ENCODE measurements around the gene TRAPPC5. TPM values are rescaled to one million over a fixed set of nuclear protein-coding genes. Genes with fewer than 3 reads are reported as not detected.

The TRAPPC5 gene
- total RNA-seq, 1 donor from 2014 or later = 110 TPM

DNA sequence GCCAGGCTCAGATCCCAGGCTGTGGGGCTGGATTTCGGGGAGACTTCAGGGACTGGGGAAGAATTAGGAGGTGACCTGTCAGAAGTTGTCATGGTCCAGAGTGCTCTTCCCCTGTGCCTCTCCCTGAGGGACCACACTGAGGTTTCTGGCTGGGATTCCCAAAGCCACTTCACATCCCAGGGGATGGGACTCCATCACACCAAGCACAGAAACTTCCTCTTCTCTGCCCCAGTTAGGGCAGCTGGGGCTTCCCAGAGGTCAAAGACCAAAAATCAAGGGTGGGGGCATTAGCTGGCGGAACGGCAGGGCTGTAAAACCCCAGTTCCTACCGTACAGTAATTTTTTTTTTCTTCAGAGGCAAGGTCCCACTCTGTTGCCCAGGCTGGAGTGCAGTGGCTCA lies 13.9 kb downstream of the TRAPPC5 start:
- no peaks in the 10 kb centered on the region for H3K9me3 Mint-ChIP-seq (ENCODE audit: unreplicated experiment)
- no peaks in the 10 kb centered on the region for H3K27me3 ChIP-seq (ENCODE audit: insufficient read depth, low read length)
- no peak overlapping the region for H2AFZ ChIP-seq (ENCODE audit: low read depth, low read length)
- no peak overlapping the region for H3K4me2 ChIP-seq (ENCODE audit: low read length)
- H3K9ac ChIP-seq (ENCODE audit: low read length) = no peak overlapping the region
- no peak for FAIRE-seq
- TF ChIP-seq EZH2 (IDR thresholded peaks at IDR 0.05; ENCODE audit: insufficient read depth, low read length) = no peak
- TF ChIP-seq, protein P1, sequence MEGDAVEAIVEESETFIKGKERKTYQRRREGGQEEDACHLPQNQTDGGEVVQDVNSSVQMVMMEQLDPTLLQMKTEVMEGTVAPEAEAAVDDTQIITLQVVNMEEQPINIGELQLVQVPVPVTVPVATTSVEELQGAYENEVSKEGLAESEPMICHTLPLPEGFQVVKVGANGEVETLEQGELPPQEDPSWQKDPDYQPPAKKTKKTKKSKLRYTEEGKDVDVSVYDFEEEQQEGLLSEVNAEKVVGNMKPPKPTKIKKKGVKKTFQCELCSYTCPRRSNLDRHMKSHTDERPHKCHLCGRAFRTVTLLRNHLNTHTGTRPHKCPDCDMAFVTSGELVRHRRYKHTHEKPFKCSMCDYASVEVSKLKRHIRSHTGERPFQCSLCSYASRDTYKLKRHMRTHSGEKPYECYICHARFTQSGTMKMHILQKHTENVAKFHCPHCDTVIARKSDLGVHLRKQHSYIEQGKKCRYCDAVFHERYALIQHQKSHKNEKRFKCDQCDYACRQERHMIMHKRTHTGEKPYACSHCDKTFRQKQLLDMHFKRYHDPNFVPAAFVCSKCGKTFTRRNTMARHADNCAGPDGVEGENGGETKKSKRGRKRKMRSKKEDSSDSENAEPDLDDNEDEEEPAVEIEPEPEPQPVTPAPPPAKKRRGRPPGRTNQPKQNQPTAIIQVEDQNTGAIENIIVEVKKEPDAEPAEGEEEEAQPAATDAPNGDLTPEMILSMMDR (IDR thresholded peaks at IDR 0.05; ENCODE audit: insufficient read depth, low read depth, low read length) = no peak
- DNase-seq (ENCODE audit: low read depth) = no peak
- no peaks in the 10 kb centered on the region for H3K9me3 ChIP-seq (ENCODE audit: insufficient read depth, low read depth, low read length)
- H3K36me3 ChIP-seq (ENCODE audit: insufficient read depth, low read length) = no peaks in the 10 kb centered on the region
- no peaks in the 10 kb centered on the region for H4K20me1 ChIP-seq (ENCODE audit: insufficient read depth, low read length)
- H3K27ac Mint-ChIP-seq (ENCODE audit: unreplicated experiment) = no peak overlapping the region
- H3K4me1 ChIP-seq (ENCODE audit: insufficient read depth, low read length) = no peaks in the 10 kb centered on the region
- peaks cover 22% of the 10 kb centered on the region for H3K27me3 Mint-ChIP-seq (ENCODE audit: low read depth, unreplicated experiment)
- H3K4me3 ChIP-seq (ENCODE audit: insufficient read depth, low read depth, low read length) = no peak overlapping the region
- no peaks in the 10 kb centered on the region for H3K79me2 ChIP-seq (ENCODE audit: insufficient read depth, low read length)
- H3K27ac ChIP-seq (ENCODE audit: low read depth, low read length) = no peak overlapping the region
- H3K4me3 Mint-ChIP-seq (ENCODE audit: unreplicated experiment) = no peak overlapping the region
- H3K36me3 Mint-ChIP-seq (ENCODE audit: low read depth, unreplicated experiment) = no peaks in the 10 kb centered on the region
- H3K4me1 Mint-ChIP-seq (ENCODE audit: low read depth, unreplicated experiment) = no peaks in the 10 kb centered on the region

DNA sequence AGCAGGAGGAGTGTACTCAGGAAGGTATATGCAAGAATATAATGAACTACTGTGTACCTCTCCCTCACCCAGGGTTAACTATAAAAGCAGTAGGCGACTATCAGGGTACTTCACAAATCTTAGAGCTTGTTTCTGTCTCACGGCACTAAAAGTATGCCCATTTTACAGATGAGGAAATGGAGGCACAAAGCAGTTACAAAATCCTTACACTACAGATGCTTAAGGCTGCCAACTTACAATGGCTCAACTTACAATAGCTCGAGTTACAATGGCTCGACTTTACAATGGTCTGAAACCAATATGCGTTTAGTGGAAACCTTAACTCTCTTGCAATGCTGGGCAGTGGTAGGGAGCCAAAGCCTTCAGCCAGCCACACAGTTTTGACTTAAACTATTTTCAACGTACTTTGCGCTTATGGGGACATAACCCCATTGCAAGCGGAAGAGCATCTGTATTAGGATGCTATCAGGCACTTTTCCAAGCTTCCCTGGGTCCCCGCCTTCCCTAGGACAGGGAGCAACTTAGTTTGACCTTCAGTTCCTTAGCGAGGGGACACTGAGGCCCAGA lies 17.2 kb downstream of the TRAPPC5 start:
- peaks cover 38% of the 10 kb centered on the region for H3K27me3 Mint-ChIP-seq (ENCODE audit: low read depth, unreplicated experiment)
- Histone ChIP-seq H3K36me3 (ENCODE audit: insufficient read depth, low read length) (no peaks in the 10 kb centered on the region), H2AFZ (ENCODE audit: low read depth, low read length) (no peak overlapping the region), H3K27ac (ENCODE audit: low read depth, low read length) (no peak overlapping the region), H3K4me2 (ENCODE audit: low read length) (no peak overlapping the region), H3K79me2 (ENCODE audit: insufficient read depth, low read length) (no peaks in the 10 kb centered on the region), H3K27me3 (ENCODE audit: insufficient read depth, low read length) (no peaks in the 10 kb centered on the region), H3K4me3 (ENCODE audit: insufficient read depth, low read depth, low read length) (no peak overlapping the region), H3K9me3 (ENCODE audit: insufficient read depth, low read depth, low read length) (no peaks in the 10 kb centered on the region), H4K20me1 (ENCODE audit: insufficient read depth, low read length) (no peaks in the 10 kb centered on the region), H3K4me1 (ENCODE audit: insufficient read depth, low read length) (no peaks in the 10 kb centered on the region), H3K9ac (ENCODE audit: low read length) (no peak overlapping the region)
- no peak for DNase-seq (ENCODE audit: low read depth)
- FAIRE-seq = no peak
- no peak overlapping the region for H3K27ac Mint-ChIP-seq (ENCODE audit: unreplicated experiment)
- no peak overlapping the region for H3K4me3 Mint-ChIP-seq (ENCODE audit: unreplicated experiment)
- no peaks in the 10 kb centered on the region for H3K9me3 Mint-ChIP-seq (ENCODE audit: unreplicated experiment)
- no peak for TF ChIP-seq EZH2 (IDR thresholded peaks at IDR 0.05; ENCODE audit: insufficient read depth, low read length)
- TF ChIP-seq, protein P1 (IDR thresholded peaks at IDR 0.05; ENCODE audit: insufficient read depth, low read depth, low read length) = no peak
- no peaks in the 10 kb centered on the region for H3K4me1 Mint-ChIP-seq (ENCODE audit: low read depth, unreplicated experiment)
- H3K36me3 Mint-ChIP-seq (ENCODE audit: low read depth, unreplicated experiment) = no peaks in the 10 kb centered on the region

DNA sequence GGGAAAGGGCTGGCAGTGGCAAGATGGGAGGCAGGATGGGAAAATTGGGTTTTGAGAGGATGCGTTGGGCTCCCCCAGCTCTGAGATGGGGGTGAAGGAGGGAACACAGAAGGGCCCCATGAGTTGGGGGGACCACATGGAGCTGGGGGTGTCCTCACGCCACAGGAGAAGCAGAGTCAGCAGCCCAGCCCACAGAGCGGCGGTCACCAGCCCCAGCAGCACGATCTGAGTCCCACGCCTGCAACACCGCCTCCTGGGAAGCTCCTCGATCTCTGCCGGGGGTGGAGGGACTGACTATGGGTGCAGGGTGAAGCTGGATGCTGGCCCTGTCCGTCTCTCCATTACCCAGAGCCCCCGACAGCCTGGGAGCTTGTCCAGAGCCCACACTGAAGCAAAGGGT lies 17.9 kb downstream of the TRAPPC5 start:
- Histone ChIP-seq H3K4me1 (ENCODE audit: insufficient read depth, low read length) (no peaks in the 10 kb centered on the region), H3K27me3 (ENCODE audit: insufficient read depth, low read length) (no peaks in the 10 kb centered on the region)

More for the DNA sequence above, 17.9 kb downstream of the TRAPPC5 start:
- Histone ChIP-seq H3K9ac (ENCODE audit: low read length) (no peak overlapping the region), H3K4me3 (ENCODE audit: insufficient read depth, low read depth, low read length) (no peak overlapping the region), H3K79me2 (ENCODE audit: insufficient read depth, low read length) (no peaks in the 10 kb centered on the region), H3K4me2 (ENCODE audit: low read length) (no peak overlapping the region), H3K36me3 (ENCODE audit: insufficient read depth, low read length) (no peaks in the 10 kb centered on the region), H3K27ac (ENCODE audit: low read depth, low read length) (no peak overlapping the region), H2AFZ (ENCODE audit: low read depth, low read length) (no peak overlapping the region), H3K9me3 (ENCODE audit: insufficient read depth, low read depth, low read length) (no peaks in the 10 kb centered on the region), H4K20me1 (ENCODE audit: insufficient read depth, low read length) (no peaks in the 10 kb centered on the region)
- no peak for TF ChIP-seq EZH2 (IDR thresholded peaks at IDR 0.05; ENCODE audit: insufficient read depth, low read length)
- TF ChIP-seq, protein P1 (IDR thresholded peaks at IDR 0.05; ENCODE audit: insufficient read depth, low read depth, low read length) = no peak
- Mint-ChIP-seq H3K36me3 (ENCODE audit: low read depth, unreplicated experiment) (no peaks in the 10 kb centered on the region), H3K4me3 (ENCODE audit: unreplicated experiment) (no peak overlapping the region), H3K27ac (ENCODE audit: unreplicated experiment) (no peak overlapping the region), H3K9me3 (ENCODE audit: unreplicated experiment) (no peaks in the 10 kb centered on the region), H3K4me1 (ENCODE audit: low read depth, unreplicated experiment) (no peaks in the 10 kb centered on the region), H3K27me3 (ENCODE audit: low read depth, unreplicated experiment) (peaks cover 43% of the 10 kb centered on the region)
- DNase-seq (ENCODE audit: low read depth) (no peak), FAIRE-seq (no peak)
